T-helper 2 cell treated with Interferon-gamma antibody and Interleukin-4, amounts not matched to agents 100 ng/mL and 5 ng/mL, for 36 hours (primary cell): ENCODE data around the gene PMEL. TPM values are rescaled to one million over a fixed set of nuclear protein-coding genes. Genes with fewer than 3 reads are reported as not detected.
"Not testable (repeated sequence)": the region's sequence is repeated elsewhere in the genome, so short reads cannot be mapped to it uniquely, and the experiment has no call there.

ENCODE experiments used
- intact Hi-C: fragments of 100-400 bp; cut with micrococcal nuclease; formaldehyde crosslinking; loops from one replicate; pipeline ENCODE4 v1.15.1; 2023
- total RNA-seq: library from RNA; stranded (reverse); gene quantifications from 2 replicates; pipeline ENCODE4 v1.2.3, GENCODE V29; 2022

The PMEL gene
- 0.20 and 0.25 TPM in 2 replicates for total RNA-seq

DNA sequence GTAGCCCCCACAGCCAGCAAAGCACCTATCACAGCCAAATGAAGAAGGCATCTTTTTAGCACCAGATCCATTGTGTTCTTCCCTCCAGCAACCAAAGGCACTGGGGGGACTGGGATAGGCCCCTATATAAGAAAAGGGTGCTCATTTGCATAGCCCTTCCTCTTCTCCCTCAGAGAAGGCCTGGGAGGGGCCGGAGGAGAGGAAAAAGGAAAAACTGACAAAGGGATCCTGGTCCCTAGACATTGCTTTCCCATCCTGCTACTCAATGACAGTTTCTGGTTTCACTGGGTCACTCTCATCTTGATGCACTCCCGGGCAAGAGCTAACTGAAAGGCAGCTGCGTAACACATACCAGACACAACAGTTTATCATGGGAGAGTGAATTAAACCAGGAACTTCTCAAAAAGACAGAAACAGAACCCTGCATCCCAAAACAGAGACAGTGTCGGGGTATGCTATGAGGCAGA lies at the start of gene PMEL:
TSS of gene PMEL (minus strand) at position 102 of the 467 bp plus-strand sequence. CDS start at position 71, 31 bp downstream.
- intact Hi-C loops, result loop anchor here (1.0 kb wide), 1 partner anchor 8 kb away; the partner anchor contains the start of gene RAB5B

DNA sequence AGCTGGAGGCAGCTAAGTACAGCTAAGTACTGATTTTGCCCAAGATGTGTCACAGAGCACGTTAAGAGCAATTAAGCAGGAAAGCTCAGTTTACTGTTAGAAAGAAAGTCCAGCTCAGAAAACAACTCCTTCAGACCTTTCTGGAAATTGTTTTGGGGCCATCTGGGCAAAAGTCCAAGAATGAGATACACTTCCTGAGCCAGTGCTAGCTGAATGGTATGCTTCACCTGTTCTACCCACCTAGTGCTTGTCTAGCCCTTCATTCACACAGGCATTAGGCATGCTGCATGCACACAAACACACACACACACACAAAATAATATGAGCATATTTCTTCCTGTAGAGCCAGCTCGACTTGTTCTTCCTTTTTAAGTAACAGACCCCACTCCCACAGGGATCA lies 48.4 kb upstream of the PMEL start:
- intact Hi-C loops, result no loop called here

DNA sequence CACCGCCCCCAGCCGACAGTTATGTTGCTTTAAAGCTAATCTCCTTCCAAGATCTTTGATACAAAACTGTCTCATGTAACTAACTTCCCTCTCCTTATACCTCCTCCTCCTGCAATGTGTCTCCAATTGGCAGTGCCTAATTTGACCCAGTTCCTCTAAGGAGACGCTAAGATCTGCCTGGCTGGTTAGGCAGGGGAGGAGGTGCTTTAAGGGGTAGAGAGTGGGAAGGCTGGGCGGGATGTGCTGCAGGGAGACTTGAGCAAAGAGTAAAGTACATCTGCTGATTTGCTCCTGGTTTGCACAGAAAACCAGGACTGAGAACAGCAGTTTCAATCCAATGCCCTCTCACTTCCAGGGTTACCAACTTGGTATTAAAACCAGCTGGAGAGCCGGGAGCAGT lies 47.6 kb upstream of the PMEL start:
- intact Hi-C loops, result no loop called here

DNA sequence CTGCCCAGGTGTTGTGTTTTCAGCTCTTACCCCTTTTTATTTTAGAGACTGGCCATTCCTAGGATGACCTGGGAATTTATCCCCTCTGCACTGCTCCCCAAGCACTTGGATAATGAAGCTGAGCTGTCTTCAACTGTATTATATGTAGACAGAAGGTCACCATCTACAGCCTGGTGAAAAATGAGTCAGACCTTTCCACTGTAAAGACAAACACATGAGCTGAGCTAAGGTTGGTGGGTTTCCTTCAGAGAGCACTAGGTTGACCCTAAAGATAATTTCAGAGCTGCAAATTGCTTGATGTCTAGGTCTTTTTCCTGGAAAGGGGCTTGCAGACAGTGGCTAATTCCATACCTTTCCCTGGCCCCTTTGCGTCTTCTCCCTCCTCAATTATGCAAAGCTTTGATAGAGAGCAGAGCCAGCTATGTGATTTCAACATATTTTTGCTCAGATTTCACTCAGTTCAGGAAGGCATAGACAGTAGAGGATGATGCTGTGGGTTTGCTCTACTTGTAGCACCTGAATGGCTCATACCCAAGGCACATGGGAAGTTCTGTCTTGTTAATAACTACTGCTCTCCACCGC lies 45.8 kb upstream of the PMEL start:
- intact Hi-C loops, result no loop called here

DNA sequence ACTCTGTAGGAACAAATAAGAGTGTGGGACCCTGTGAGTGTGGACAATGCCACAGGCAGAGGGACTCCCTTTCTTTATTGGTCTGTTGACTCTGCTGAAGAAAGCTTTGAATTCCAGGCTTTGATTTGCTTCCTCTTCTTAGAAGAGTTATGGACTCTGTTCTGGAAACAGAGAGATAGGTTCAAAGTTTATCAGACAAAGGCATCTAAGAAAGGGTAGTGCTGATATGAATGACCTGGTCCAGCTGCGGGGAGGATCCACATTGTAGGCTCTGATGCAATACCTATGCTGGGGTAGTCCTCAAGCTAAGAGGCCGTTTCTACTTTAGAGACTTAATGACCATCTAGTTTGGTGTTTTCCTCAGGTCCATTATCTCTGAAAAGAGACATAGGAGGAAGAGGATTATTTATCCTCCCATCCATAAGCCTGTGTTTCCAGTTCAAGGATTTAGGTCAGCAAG lies 44.3 kb upstream of the PMEL start:
- intact Hi-C loops, result no loop called here

DNA sequence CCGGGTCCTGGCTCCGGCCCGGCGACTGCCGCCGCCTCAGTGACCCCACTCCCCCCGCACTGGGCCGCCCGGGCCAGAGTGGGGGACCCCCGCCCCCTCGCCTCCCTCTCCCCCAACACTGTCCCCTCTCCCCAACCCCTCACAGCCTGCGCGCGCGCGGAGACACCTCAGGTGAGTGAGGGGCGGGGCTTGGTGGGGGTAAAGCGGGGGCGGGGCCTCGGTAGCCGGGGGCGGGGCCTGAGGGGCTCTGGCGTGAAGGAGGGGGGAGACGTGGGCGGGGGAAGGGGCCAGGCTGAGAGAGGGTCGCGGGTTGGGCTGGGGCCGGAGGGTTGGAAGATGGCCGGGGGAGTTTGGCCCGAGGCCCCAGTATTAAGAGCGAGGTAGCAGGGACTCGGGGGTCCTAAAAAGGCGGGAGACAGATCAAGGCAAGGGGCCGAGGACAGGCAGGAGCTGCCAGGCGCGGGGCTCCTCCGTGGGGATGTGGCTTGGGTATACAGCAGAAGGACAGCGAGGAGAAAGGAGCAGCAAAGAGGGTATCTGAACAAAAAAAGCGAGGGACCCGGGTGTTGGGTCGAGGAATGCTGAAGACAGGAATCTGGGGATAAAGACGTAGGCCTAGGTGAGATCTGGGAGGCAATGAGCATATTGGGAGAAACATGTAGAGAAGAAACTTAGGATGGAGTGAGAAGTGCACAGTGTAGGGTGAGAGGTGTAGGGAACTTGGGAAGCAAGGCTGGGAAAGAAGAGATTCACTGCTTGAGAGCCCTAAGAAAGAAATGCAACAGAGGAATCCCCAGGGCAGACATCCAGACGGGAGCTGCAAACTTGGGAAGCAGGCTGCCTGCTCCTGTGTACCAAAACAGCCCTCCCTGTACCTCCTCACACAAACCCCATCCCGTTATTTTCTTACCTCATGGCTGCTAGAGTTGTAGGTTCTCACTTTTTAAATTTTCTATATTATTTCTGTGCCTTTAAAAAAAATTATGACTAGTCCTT lies 42.0 kb upstream of the PMEL start:
- intact Hi-C loops, result loop anchor here (1.0 to 2.0 kb wide), 2 partner anchors 13 to 33 kb away; partner anchors contain the start of genes IKZF4 and RPS26

DNA sequence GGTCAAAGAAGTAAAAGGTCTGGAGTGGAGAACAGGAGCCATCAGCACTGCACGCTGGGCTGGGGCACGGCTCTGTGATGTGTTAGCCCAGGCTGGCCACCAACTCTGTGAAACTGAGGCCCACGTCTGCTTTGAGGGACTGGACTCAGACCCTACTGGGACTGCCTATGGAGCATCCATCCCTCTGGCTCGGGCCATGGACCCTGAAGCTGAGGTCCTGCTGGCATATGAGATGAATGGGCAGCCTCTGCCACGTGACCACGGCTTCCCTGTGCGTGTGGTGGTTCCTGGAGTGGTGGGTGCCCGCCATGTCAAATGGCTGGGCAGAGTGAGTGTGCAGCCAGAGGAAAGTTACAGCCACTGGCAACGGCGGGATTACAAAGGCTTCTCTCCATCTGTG lies 38.4 kb upstream of the PMEL start:
- intact Hi-C loops, result no loop called here

DNA sequence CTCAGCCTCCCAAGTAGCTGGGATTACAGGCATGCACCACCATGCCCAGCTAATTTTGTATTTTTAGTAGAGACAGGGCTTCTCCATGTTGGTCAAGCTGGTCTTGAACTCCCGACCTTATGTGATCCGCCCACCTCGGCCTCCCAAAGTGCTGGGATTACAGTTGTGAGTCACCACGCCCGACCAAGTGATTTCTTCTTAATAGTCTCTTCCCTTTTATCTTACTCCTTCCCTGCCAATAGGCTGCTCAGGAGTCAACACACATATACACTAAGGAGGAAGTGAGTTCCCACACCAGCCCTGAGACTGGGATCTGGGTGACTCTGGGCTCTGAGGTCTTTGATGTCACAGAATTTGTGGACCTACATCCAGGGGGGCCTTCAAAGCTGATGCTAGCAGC lies 37.5 kb upstream of the PMEL start:
- intact Hi-C loops, result not testable (repeated sequence)

DNA sequence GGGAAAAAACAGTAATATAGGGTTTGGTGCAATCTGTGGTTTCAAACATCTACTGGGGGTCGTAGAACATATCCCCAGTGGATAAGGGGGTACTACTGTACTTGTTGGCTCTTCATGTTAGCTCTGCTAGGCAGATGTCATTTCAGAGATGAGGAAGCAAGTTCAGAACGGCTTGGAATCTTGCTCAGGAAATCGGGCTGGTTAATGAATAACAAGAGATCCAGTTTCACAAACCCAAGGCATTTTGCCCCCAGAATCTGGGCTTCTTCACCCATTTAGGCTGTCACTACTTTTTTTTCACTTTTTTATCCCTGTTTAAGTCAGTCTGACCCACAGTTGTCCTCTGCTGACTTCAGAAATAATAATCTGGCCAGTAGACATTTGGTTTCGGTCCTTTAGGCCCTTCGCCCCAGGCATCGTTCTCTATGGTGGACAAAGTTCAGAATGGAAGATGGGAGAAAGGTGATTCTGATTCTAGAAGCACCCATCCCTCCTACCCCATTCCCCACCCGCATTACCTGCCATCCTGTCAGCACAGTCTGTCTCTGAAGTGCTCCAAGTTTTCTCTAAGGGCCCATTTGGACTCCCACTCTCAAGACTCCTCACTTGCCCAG lies 35.8 kb upstream of the PMEL start:
- intact Hi-C loops, result no loop called here

DNA sequence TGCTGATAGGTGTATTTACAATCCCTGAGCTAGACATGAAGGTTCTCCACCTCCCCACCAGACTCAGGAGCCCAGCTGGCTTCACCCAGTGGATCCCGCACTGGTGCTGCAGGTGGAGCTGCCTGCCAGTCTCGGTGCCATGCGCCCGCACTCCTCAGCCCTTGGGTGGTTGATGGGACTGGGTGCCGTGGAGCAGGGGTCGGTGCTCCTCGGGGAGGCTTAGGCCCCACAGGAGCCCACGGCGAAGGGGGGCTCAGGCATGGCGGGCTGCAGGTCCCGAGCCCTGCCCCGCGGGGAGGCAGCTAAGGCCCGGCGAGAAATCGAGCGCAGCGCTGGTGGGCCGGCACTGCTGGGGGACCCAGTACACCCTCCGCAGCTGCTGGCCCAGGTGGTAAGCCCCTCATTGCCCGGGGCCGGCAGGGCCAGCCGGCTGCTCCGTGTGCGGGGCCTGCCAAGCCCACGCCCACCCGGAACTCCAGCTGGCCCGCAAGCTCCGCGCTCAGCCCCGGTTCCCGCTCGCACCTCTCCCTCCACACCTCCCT lies 34.2 kb upstream of the PMEL start:
- intact Hi-C loops, result not testable (repeated sequence)

DNA sequence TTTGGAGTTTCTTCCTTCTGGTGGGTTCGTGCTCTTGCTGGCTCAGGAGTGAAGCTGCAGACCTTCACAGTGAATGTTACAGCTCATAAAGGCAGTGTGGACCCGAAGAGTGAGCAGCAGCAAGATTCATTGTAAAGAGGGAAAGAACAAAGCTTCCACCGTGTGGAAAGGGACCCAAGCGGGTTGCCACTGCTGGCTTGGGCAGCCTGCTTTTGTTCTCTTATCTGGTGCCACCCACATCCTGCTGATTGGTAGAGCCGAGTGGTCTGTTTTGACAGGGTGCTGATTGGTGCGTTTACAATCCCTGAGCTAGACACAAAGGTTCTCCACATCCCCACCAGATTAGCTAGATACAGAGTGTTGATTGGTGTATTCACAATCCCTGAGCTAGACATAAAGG lies 33.7 kb upstream of the PMEL start:
- intact Hi-C loops, result not testable (repeated sequence)

DNA sequence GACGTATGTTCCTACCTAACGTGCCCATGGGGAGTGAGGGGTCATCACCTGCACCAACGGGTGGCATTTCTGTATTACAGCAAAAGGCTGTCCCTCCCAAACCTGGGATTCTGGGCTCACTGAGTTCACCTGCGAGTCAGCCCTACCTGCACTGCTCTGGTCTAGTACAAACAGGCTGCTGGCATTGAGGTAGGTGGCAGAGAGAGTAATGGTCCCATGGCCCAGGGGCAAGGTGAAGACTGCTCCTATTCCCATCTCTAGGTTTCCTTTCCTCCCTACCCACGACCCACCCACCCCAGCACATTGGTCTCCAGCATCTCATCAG lies 31.7 kb upstream of the PMEL start:
- intact Hi-C loops, result no loop called here

DNA sequence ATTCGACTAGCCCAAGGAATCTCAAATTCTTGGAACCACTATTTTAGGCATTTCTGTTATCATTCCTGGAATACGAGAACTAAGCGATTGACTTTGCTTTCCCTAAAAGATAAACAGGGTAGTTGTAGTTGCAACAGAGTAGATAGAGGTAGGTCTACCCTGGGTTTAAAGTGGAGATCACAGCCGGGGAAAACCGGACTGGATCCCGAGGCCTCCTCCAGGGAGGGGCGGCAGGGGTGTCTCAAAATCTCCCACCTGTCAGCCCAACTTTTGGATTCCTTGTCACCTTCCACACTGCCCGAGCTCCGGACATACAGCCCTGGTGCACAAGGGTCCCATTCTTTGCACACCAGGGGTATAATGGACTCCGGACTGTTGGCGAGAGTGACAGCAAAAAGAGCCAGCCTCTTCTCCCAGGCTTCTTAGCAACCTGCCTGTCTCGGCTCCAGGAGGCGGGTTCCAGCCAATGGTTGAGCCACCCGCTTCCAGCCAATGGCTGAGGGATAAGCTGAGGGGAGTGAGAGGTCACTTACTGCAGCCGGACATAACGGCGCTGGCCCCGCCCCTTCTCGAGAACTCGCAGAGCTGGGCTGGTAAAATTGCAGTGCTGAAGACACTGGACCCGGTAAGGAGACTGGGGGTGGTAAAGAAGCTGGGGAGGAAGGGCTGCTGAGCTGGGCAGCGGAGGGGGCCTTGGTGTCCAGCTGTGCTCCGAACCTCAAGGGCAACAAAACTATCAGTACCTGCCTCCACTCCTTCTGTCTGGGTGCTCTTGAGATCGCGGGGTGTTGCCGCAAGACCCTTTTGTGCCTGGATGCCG lies 31.1 kb upstream of the PMEL start, which contains the start of gene SUOX:
TSS of gene SUOX (plus strand) at position 562 of the 820 bp plus-strand sequence. CDS start 4,946 bp downstream, outside the sequence.
- intact Hi-C loops, result loop anchor here (1.0 kb wide), 3 partner anchors 32 to 107 kb away; partner anchors contain the start of genes PA2G4 and RPS26

DNA sequence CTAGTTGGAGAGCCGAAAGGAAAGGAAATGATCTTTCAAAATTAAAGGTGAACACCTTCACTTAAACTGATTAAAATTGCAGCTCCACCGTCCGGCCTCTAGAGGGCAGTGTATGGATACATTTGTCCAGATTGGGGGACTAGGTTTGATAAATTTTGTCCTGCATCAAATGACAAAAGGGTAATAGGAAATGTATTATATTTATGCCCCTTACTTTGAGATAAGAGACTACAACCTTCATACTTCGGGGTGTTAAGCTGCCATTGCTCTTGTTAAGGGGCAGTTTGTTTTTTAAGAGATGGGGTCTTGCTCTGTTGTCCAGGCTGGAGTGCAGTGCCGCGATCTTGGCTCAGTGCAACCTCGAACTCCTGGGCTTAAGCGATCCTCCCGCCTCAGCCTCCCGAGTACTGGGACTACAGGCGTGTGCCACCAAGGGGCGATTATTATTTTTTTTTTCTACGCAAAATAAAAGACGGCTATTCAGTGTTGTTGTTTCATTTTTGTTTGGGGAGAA lies 30.4 kb upstream of the PMEL start:
- intact Hi-C loops, result loop anchor here (1.0 kb wide), 3 partner anchors 33 to 108 kb away; partner anchors contain the start of genes PA2G4 and RPS26

DNA sequence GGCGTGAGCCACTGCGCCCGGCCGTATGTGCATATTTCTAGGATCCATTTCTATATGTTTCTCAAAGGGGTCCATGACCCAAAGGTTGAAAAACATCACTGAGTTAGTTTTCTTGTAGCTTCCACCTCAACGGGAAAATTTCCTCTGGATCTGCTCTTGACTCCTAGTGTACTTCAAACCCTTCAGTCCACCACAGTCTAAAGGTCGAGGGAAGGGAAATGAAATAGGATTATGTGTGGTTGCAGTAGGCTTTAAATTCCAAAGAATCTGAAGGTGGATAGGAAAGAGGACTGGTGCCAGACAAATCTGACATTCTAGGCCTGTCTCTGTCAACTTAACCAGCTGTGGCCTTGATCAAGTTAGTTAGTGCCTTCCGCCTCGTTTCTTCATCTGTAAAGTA lies 29.5 kb upstream of the PMEL start:
- intact Hi-C loops, result no loop called here

DNA sequence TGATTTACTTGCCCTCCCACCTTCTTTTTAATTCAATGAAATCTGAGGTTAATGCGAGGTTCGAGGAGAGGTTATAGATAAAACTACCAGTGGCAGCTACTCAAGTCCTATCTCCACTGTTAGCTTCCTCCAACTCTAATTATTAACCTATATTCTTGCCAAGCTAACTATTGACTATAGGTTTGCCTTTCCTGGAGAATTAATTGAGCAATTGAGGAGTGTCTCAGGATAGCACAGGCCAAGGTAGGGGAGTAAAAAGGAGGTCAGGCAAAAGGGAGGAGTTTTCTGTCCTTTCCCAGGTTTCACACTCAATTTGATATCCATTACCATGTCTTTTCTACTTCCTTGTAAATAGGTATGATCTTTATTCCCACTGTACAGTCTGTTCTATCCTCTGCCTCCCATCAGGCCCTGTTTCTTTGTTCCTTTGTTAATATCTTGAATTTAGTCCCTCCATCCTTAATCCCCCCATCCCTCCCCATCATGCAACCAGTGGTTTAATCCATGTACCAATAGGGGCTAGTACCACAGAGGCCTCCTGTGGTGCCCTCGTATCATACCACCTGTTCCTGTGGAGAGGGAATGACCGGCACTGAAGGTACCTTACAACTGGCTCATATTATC lies 27.5 kb upstream of the PMEL start:
- intact Hi-C loops, result no loop called here

DNA sequence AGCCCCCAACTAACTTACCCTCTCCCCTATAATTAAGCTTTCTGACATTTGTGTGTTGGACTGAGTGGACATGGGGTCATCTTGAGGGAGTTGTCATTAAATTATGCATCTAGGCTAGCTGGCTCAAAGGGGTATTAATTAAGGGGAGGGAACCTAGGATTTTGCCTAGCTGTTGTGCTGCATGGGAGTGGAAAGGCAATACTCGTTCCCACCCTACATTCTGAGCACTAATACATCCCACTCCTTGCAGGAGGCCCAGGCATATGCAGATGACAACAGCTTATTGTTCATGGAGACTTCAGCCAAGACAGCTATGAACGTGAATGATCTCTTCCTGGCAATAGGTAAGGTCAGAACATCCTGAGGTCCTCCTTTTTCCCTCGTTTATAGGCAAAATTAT lies 25.3 kb upstream of the PMEL start:
- intact Hi-C loops, result no loop called here

DNA sequence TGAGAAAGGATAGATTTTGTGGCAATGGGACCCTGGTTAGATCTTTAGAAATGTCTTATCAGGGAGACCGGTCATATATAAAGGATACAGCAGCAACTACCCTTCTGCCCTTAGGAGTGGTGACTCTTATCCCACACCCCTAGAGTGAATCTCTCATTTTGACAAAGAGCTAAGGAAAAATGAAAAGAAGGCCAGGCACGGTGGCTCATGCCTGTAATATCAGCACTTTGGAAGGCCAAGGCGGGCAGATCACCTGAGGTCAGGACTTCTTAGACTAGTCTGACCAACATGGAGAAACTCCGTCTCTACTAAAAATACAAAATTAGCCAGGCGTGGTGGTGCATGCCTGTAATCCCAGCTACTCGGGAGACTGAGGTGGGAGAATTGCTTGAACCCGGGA lies 20.1 kb upstream of the PMEL start:
- intact Hi-C loops, result not testable (repeated sequence)

DNA sequence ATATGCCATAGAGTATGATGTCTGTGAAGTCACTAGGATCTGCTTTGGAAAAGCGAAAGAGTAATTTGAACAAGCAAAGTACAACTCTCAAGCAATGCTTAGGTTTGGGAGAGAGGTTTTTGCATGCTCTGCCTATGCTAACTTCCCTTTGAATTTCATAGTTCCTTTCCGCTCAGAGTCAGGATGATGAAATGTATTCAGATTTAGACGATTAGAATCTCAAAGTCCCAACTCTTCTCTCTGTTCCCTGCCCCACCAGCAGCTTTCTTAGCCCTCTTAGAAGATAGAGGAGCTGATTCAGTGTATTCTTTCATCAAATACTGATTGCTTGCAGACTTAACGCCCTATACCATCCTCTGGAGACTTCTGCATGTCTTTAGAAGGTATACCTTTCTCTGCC lies 19.5 kb upstream of the PMEL start:
- intact Hi-C loops, result no loop called here

DNA sequence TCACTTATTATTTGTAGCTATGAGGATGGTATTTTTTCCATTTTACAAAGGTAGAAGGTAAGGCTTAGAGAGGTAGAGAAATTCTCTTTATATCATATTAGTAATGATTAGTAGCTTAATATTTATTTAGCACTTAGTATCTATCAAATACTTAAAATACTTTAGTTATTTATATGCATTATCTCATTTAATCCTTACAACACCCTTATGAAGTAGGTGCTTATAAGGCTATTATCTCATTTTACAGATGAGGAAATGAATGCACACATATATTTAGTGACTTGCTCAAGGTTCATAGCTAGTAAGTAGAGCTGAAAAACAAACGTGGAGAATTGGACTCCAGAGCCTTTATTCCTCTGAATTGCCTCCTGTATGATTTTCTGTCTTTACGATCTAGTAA lies 19.0 kb upstream of the PMEL start:
- intact Hi-C loops, result no loop called here
